Caco-2 (cell line): ENCODE data around the gene VASH1. TPM values are rescaled to one million over a fixed set of nuclear protein-coding genes. Genes with fewer than 3 reads are reported as not detected.

Source experiments
- BruUV-seq: library from RNA; stranded (reverse); fragments of 400-500 nt; replicated peaks from 2 replicates; lab custom pipeline; 2021; lab: Mats Ljungman, UMichigan
- CTCF ChIA-PET: fragments of 300-600 bp; sonication (Branson Sonifier 250); formaldehyde crosslinking; loops from one replicate; lab custom pipeline; 2022; ENCODE audit warnings: antibody characterized with exemption; lab: Charles Lee
- POLR2A ChIA-PET: fragments of 300-600 bp; sonication (Branson Sonifier 250); formaldehyde crosslinking; loops from one replicate; lab custom pipeline; 2022; ENCODE audit warnings: antibody characterized with exemption; lab: Charles Lee
- DNase-seq, 2 experiments: peaks; one replicate each; pipeline versions ENCODE4 v3.0.0 to v3.0.0-alpha.2; 2020 to 2022
- H3K27me3 ChIP-seq: replicated peaks from 2 replicates; pipeline ENCODE4 v1.6.0; 2011; ENCODE audit warnings: low read length; ENCODE audit not compliant: control insufficient read depth, insufficient read depth
- H3K36me3 ChIP-seq: 2 replicates; pipeline ENCODE4 v1.5.1; 2011; ENCODE audit warnings: low read length; ENCODE audit not compliant: control insufficient read depth, insufficient read depth
- H3K4me1 ChIP-seq: fragments of 250-450 bp; sonication (Bioruptor Pico); 2 replicates; pipeline ENCODE4 v1.5.1; 2020; ENCODE audit warnings: mild to moderate bottlenecking
- H3K4me3 ChIP-seq: 2 replicates; pipeline ENCODE4 v1.5.1; 2011; ENCODE audit warnings: low read depth, mild to moderate bottlenecking, control low read depth, low read length
- H3K9me3 ChIP-seq: fragments of 250-450 bp; sonication (Bioruptor Pico); 2 replicates; pipeline ENCODE4 v1.5.1; 2020; ENCODE audit warnings: mild to moderate bottlenecking, moderate library complexity
- H3K27ac Mint-ChIP-seq: one replicate; pipeline ENCODE4 v1.8.0; 2022; ENCODE audit warnings: mixed read lengths; ENCODE audit not compliant: unreplicated experiment
- H3K27me3 Mint-ChIP-seq: one replicate; pipeline ENCODE4 v1.8.0; 2022; ENCODE audit warnings: mixed read lengths; ENCODE audit not compliant: insufficient read depth, unreplicated experiment
- H3K36me3 Mint-ChIP-seq: one replicate; pipeline ENCODE4 v1.8.0; 2022; ENCODE audit warnings: mild to moderate bottlenecking, mixed read lengths; ENCODE audit not compliant: insufficient read depth, unreplicated experiment
- H3K4me1 Mint-ChIP-seq: one replicate; pipeline ENCODE4 v1.8.0; 2022; ENCODE audit warnings: low read depth, mixed read lengths; ENCODE audit not compliant: unreplicated experiment
- H3K4me3 Mint-ChIP-seq: one replicate; pipeline ENCODE4 v1.8.0; 2022; ENCODE audit warnings: mild to moderate bottlenecking, moderate library complexity, mixed read lengths; ENCODE audit not compliant: unreplicated experiment
- H3K9me3 Mint-ChIP-seq: one replicate; pipeline ENCODE4 v1.8.0; 2022; ENCODE audit warnings: mixed read lengths; ENCODE audit not compliant: unreplicated experiment
- CTCF ChIP-seq, 2 experiments: fragments of 200-600 bp in 1 of 2; IDR thresholded peaks; 1 replicate in 1 of 2; 2 replicates in 1 of 2; pipeline versions ENCODE4 v1.5.1 to v1.8.0; 2011 to 2022; ENCODE audit warnings: antibody characterized with exemption in 1 of 2, control low read depth in 1 of 2, inconsistent platforms in 1 of 2, low read depth in 1 of 2, low read length in 1 of 2, mild to moderate bottlenecking in 1 of 2, moderate library complexity in 1 of 2; ENCODE audit not compliant: insufficient read depth in 1 of 2, severe bottlenecking in 1 of 2, unreplicated experiment in 1 of 2
- intact Hi-C: fragments of 100-400 bp; cut with micrococcal nuclease; formaldehyde crosslinking; loops from one replicate; pipeline ENCODE4 v1.10.0; 2022; ENCODE audit not compliant: unreplicated experiment
- total RNA-seq: library from RNA; stranded (reverse); gene quantifications from 2 replicates; pipeline ENCODE4 v1.2.3, GENCODE V29; 2022

The VASH1 gene
- total RNA-seq, 1 experiment from 2014 or later: 0.18 TPM

GRCh38 chr14:76820700-76821099 lies 59.4 kb downstream of the VASH1 start:
- Histone ChIP-seq H3K36me3 (no peaks in the 10 kb centered on the region), H3K27me3 (peaks cover 2% of the 10 kb centered on the region; the same call in 1 of the 2 replicates), H3K4me3 (no peak overlapping the region), H3K4me1 (no peaks in the 10 kb centered on the region), H3K9me3 (no peaks in the 10 kb centered on the region)
- no peak for DNase-seq
- intact Hi-C loops: no loop called here
- Mint-ChIP-seq H3K9me3 (no peaks in the 10 kb centered on the region), H3K27ac (no peak overlapping the region), H3K27me3 (peaks cover 8% of the 10 kb centered on the region), H3K4me1 (no peaks in the 10 kb centered on the region), H3K4me3 (no peak overlapping the region), H3K36me3 (no peaks in the 10 kb centered on the region)
- ChIA-PET POLR2A (no interaction called here), CTCF (no interaction called here)
- no peak for TF ChIP-seq CTCF (IDR thresholded peaks at IDR 0.05; ENCODE audit: insufficient read depth in 1 of 2, low read depth in 1 of 2, low read length in 1 of 2, severe bottlenecking in 1 of 2, unreplicated experiment in 1 of 2)
- BruUV-seq: no TSS peak

DNA sequence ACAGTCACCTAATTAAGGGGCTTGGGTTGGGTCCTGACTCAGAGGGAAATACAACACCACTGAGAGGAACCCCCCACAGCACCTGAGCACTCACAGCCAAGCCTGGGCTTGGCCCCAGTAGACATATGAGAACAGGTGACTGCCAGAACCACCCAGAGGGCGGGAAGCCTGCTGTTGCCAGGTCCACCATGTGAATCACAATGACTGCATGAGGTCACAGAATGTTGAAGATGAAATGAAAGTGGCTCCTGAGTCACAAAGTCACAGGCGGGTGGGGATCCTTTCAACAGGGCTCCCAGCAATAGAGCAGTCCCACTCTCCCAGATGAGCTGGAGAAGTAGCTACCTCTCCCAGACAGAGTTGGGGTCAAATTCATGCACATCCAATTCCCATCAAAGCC lies 64.9 kb downstream of the VASH1 start, which contains the start of gene LRRC74A:
TSS of gene LRRC74A (plus strand) at position 287 of the 400 bp plus-strand sequence. CDS start 290 bp downstream, outside the sequence.
- peaks cover 8% of the 10 kb centered on the region for H3K27me3 Mint-ChIP-seq
- no peak for TF ChIP-seq CTCF (IDR thresholded peaks at IDR 0.05; ENCODE audit: insufficient read depth in 1 of 2, low read depth in 1 of 2, low read length in 1 of 2, severe bottlenecking in 1 of 2, unreplicated experiment in 1 of 2)
- no peaks in the 10 kb centered on the region for H3K36me3 ChIP-seq
- CTCF ChIA-PET: no interaction called here
- H3K9me3 Mint-ChIP-seq: no peaks in the 10 kb centered on the region
- no peaks in the 10 kb centered on the region for H3K9me3 ChIP-seq
- POLR2A ChIA-PET: no interaction called here
- H3K36me3 Mint-ChIP-seq: no peaks in the 10 kb centered on the region
- DNase-seq: no peak
- intact Hi-C loops: no loop called here
- BruUV-seq: no TSS peak
- no peaks in the 10 kb centered on the region for H3K4me1 Mint-ChIP-seq
- no peak within 1 kb of the TSS for H3K4me3 ChIP-seq
- H3K27ac Mint-ChIP-seq: no peak within 1 kb of the TSS
- H3K4me1 ChIP-seq: no peaks in the 10 kb centered on the region
- no peak within 1 kb of the TSS for H3K4me3 Mint-ChIP-seq
- no peaks in the 10 kb centered on the region for H3K27me3 ChIP-seq

GRCh38 chr14:76827696-76828296 lies 66.5 kb downstream of the VASH1 start:
- Mint-ChIP-seq H3K9me3 (no peaks in the 10 kb centered on the region), H3K27me3 (peaks cover 8% of the 10 kb centered on the region), H3K4me1 (no peaks in the 10 kb centered on the region), H3K27ac (no peak overlapping the region), H3K36me3 (no peaks in the 10 kb centered on the region), H3K4me3 (no peak overlapping the region)
- TF ChIP-seq CTCF (IDR thresholded peaks at IDR 0.05; ENCODE audit: insufficient read depth in 1 of 2, low read depth in 1 of 2, low read length in 1 of 2, severe bottlenecking in 1 of 2, unreplicated experiment in 1 of 2): no peak
- ChIA-PET POLR2A (no interaction called here), CTCF (no interaction called here)
- Histone ChIP-seq H3K4me3 (no peak overlapping the region), H3K9me3 (peaks cover 6% of the 10 kb centered on the region; the same call in 1 of the 2 replicates), H3K36me3 (no peaks in the 10 kb centered on the region), H3K27me3 (no peaks in the 10 kb centered on the region), H3K4me1 (no peaks in the 10 kb centered on the region)
- intact Hi-C loops: no loop called here
- BruUV-seq: no TSS peak
- no peak for DNase-seq
